ENCODE data around the gene FGD5. TPM values are rescaled to one million over a fixed set of nuclear protein-coding genes. Genes with fewer than 3 reads are reported as not detected.

Gene FGD5
- total and polyA plus RNA-seq, 3 donors from 2014 or later, result 14.4 to 17.8 (median 15.6) TPM

- 86% methylated on average over 4 of the region's 4 CpGs for WGBS, 2 donors
- H3K36me3 ChIP-seq (ENCODE audit: low read depth, missing control alignments), result no peaks in the 10 kb centered on the region
- no peak overlapping the region for H3K27ac ChIP-seq
- no peak for DNase-seq
- TF ChIP-seq CTCF (IDR thresholded peaks at IDR 0.05) (no peak), POLR2A (IDR thresholded peaks at IDR 0.05) (no peak)
- intact Hi-C loops (cut with DNase I; ENCODE audit: low total_unique reads), result no loop called here
- H3K4me3 ChIP-seq, result no peak overlapping the region
- H3K4me1 ChIP-seq, result no peaks in the 10 kb centered on the region
- no peaks in the 10 kb centered on the region for H3K27me3 ChIP-seq
- H3K9me3 ChIP-seq, result no peaks in the 10 kb centered on the region
These were observed 52.0 kb downstream of the FGD5 start for GRCh38 chr3:14870783-14871060.

- Histone ChIP-seq H3K4me3 (no peak overlapping the region), H3K36me3 (ENCODE audit: low read depth, missing control alignments) (no peaks in the 10 kb centered on the region), H3K27me3 (no peaks in the 10 kb centered on the region), H3K4me1 (no peaks in the 10 kb centered on the region), H3K27ac (no peak overlapping the region), H3K9me3 (no peaks in the 10 kb centered on the region)
- intact Hi-C loops (cut with DNase I; ENCODE audit: low total_unique reads), result no loop called here
- 76 to 80% methylated on average over 9 to 10 of the region's 10 CpGs for WGBS, 2 donors
- DNase-seq, result no peak
- TF ChIP-seq CTCF (IDR thresholded peaks at IDR 0.05) (no peak), POLR2A (IDR thresholded peaks at IDR 0.05) (no peak)
These were observed 52.9 kb downstream of the FGD5 start for GRCh38 chr3:14871456-14872200.

DNA sequence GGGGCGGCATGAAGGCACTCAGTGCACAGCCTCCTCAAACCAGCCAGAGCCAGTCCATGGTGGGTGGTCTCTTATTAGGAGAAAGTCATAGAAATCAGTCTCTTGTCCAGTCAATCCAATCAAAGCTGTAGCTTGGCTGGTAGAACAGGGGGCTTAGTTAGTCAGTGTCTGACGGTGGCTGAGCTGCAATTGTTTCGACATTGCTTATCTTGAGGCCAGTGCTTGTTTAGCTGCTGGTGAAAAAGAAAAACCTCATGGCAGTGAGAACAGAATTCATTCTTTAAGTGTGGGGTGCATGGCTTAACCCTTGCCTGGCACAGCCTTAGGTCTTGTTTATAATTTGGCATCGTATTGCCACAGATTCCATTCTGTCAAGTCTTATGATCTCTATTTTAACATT lies 53.9 kb downstream of the FGD5 start:
- 75 to 86% methylated on average over 4 of the region's 4 CpGs for WGBS, 2 donors
- Histone ChIP-seq H3K9me3 (no peaks in the 10 kb centered on the region), H3K27me3 (no peaks in the 10 kb centered on the region), H3K4me3 (no peak overlapping the region), H3K27ac (no peak overlapping the region), H3K4me1 (no peaks in the 10 kb centered on the region), H3K36me3 (ENCODE audit: low read depth, missing control alignments) (no peaks in the 10 kb centered on the region)
- intact Hi-C loops (cut with DNase I; ENCODE audit: low total_unique reads), result no loop called here
- TF ChIP-seq CTCF (IDR thresholded peaks at IDR 0.05), result no peak
- no peak for TF ChIP-seq POLR2A (IDR thresholded peaks at IDR 0.05)
- DNase-seq, result no peak

DNA sequence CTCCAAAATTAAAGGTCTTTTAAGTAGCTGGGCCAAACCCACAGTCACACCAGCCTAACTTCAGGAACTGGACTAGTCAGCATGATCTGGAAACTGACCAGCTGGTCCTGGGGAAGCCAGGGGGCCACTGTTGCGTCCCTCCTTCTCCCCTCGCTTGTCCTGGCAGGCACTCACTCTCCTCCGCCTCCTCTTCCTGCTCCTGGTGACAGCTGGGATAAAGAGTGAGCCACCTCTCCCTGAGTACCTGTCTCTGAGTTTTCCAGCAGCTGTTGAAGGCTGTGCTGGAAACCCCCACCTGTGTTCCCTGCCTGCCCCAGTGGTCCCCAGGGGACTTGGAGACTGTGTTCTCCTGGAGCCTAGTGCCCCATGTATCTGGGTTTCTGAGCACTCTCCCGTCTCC lies 56.0 kb downstream of the FGD5 start:
- intact Hi-C loops (cut with DNase I; ENCODE audit: low total_unique reads), result no loop called here
- no peaks in the 10 kb centered on the region for H3K27me3 ChIP-seq
- no peak for DNase-seq
- no peak overlapping the region for H3K27ac ChIP-seq
- H3K4me1 ChIP-seq, result no peaks in the 10 kb centered on the region
- no peaks in the 10 kb centered on the region for H3K9me3 ChIP-seq
- TF ChIP-seq CTCF (IDR thresholded peaks at IDR 0.05) (no peak), POLR2A (IDR thresholded peaks at IDR 0.05) (no peak)
- H3K4me3 ChIP-seq, result no peak overlapping the region
- 80 to 93% methylated on average over 4 of the region's 4 CpGs for WGBS, 2 donors
- no peaks in the 10 kb centered on the region for H3K36me3 ChIP-seq (ENCODE audit: low read depth, missing control alignments)
